ENCODE results near the gene WNT7A.

The WNT7A gene

GRCh38 chr3:13845806-13846205, 34.1 kb downstream of the WNT7A start:
- ATAC-seq (ENCODE audit: low read depth) (no peak), DNase-seq (ENCODE audit: low spot score) (no peak)
- TF ChIP-seq CTCF (IDR thresholded peaks at IDR 0.05; ENCODE audit: poor library complexity, severe bottlenecking), result no peak
- no peaks in the 10 kb centered on the region for H3K9me3 ChIP-seq (ENCODE audit: severe bottlenecking)
- peaks cover 17% of the 10 kb centered on the region for H3K36me3 ChIP-seq (ENCODE audit: low read depth)
- H3K27ac ChIP-seq (ENCODE audit: poor library complexity, severe bottlenecking), result peak overlapping the region; percentile 98
- H3K4me1 ChIP-seq (ENCODE audit: insufficient read depth, poor library complexity, severe bottlenecking), result peaks cover 37% of the 10 kb centered on the region
- no peaks in the 10 kb centered on the region for H3K27me3 ChIP-seq (ENCODE audit: insufficient read depth, poor library complexity, severe bottlenecking)
- H3K4me3 ChIP-seq (ENCODE audit: severe bottlenecking), result no peak overlapping the region

GRCh38 chr3:13844911-13845310, 35.0 kb downstream of the WNT7A start:
- peaks cover 37% of the 10 kb centered on the region for H3K4me1 ChIP-seq (ENCODE audit: insufficient read depth, poor library complexity, severe bottlenecking)
- H3K36me3 ChIP-seq (ENCODE audit: low read depth), result peaks cover 17% of the 10 kb centered on the region
- H3K27me3 ChIP-seq (ENCODE audit: insufficient read depth, poor library complexity, severe bottlenecking), result no peaks in the 10 kb centered on the region
- DNase-seq (ENCODE audit: low spot score), result no peak
- H3K9me3 ChIP-seq (ENCODE audit: severe bottlenecking), result no peaks in the 10 kb centered on the region
- H3K27ac ChIP-seq (ENCODE audit: poor library complexity, severe bottlenecking), result no peak overlapping the region
- ATAC-seq (ENCODE audit: low read depth), result no peak
- no peak overlapping the region for H3K4me3 ChIP-seq (ENCODE audit: severe bottlenecking)
- no peak for TF ChIP-seq CTCF (IDR thresholded peaks at IDR 0.05; ENCODE audit: poor library complexity, severe bottlenecking)

GRCh38 chr3:13844286-13844685, 35.6 kb downstream of the WNT7A start:
- DNase-seq (ENCODE audit: low spot score) (no peak), ATAC-seq (ENCODE audit: low read depth) (no peak)
- Histone ChIP-seq H3K27me3 (ENCODE audit: insufficient read depth, poor library complexity, severe bottlenecking) (no peaks in the 10 kb centered on the region), H3K9me3 (ENCODE audit: severe bottlenecking) (no peaks in the 10 kb centered on the region), H3K27ac (ENCODE audit: poor library complexity, severe bottlenecking) (peak overlapping the region; percentile 99), H3K36me3 (ENCODE audit: low read depth) (peaks cover 13% of the 10 kb centered on the region), H3K4me3 (ENCODE audit: severe bottlenecking) (no peak overlapping the region), H3K4me1 (ENCODE audit: insufficient read depth, poor library complexity, severe bottlenecking) (peaks cover 37% of the 10 kb centered on the region)
- TF ChIP-seq CTCF (IDR thresholded peaks at IDR 0.05; ENCODE audit: poor library complexity, severe bottlenecking), result no peak

- TF ChIP-seq CTCF (IDR thresholded peaks at IDR 0.05; ENCODE audit: poor library complexity, severe bottlenecking), result no peak
- no peak for ATAC-seq (ENCODE audit: low read depth)
- no peak for DNase-seq (ENCODE audit: low spot score)
These were observed 36.5 kb downstream of the WNT7A start for GRCh38 chr3:13843351-13843750.

GRCh38 chr3:13842226-13842625, 37.6 kb downstream of the WNT7A start:
- no peaks in the 10 kb centered on the region for H3K27me3 ChIP-seq (ENCODE audit: insufficient read depth, poor library complexity, severe bottlenecking)
- DNase-seq (ENCODE audit: low spot score) (no peak), ATAC-seq (ENCODE audit: low read depth) (no peak)
- no peak for TF ChIP-seq CTCF (IDR thresholded peaks at IDR 0.05; ENCODE audit: poor library complexity, severe bottlenecking)
- peaks cover 32% of the 10 kb centered on the region for H3K4me1 ChIP-seq (ENCODE audit: insufficient read depth, poor library complexity, severe bottlenecking)
- peak overlapping the region; percentile 99 for H3K27ac ChIP-seq (ENCODE audit: poor library complexity, severe bottlenecking)
- H3K9me3 ChIP-seq (ENCODE audit: severe bottlenecking), result no peaks in the 10 kb centered on the region
- H3K36me3 ChIP-seq (ENCODE audit: low read depth), result 0 out of 2 replicates have a peak, but pooled peaks cover 7% of the 10 kb centered on the region
- no peak overlapping the region for H3K4me3 ChIP-seq (ENCODE audit: severe bottlenecking)

More at GRCh38 chr3:13843351-13843750, 36.5 kb downstream of the WNT7A start:
- Histone ChIP-seq H3K4me3 (ENCODE audit: severe bottlenecking) (no peak overlapping the region), H3K36me3 (ENCODE audit: low read depth) (peaks cover 7% of the 10 kb centered on the region; the same call in 1 of the 2 replicates), H3K27me3 (ENCODE audit: insufficient read depth, poor library complexity, severe bottlenecking) (no peaks in the 10 kb centered on the region), H3K9me3 (ENCODE audit: severe bottlenecking) (no peaks in the 10 kb centered on the region), H3K27ac (ENCODE audit: poor library complexity, severe bottlenecking) (peak overlapping the region; percentile 99), H3K4me1 (ENCODE audit: insufficient read depth, poor library complexity, severe bottlenecking) (peaks cover 36% of the 10 kb centered on the region)
